ENCODE data around the gene MAPK1. TPM values are rescaled to one million over a fixed set of nuclear protein-coding genes. Genes with fewer than 3 reads are reported as not detected.
"Not testable (repeated sequence)": the region's sequence is repeated elsewhere in the genome, so short reads cannot be mapped to it uniquely, and the experiment has no call there.

Gene MAPK1
- total RNA-seq, 1 donor = 74.2 TPM

DNA sequence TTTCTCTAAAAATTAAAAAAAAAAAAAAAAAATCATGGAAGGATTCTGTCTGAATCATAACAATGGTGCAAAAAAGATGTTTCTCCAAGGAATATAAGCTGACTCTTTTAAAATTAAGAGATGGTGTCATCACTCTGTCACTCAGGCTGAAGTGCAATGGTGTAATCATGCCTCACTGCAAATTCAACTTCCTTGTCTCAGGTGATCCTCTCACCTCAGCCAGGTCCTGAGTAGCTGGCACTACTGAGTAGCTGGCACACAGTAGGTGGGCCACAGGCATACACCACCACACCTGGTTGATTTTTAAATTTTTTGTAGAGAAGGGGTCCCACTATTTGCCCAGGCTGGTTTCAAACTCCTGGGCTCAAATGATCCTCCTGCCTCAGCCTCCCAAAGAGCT is 77.1 kb downstream of the MAPK1 start:
- TF ChIP-seq CTCF (IDR thresholded peaks at IDR 0.05; ENCODE audit: insufficient read depth, low read length) = no peak
- no peak for DNase-seq (ENCODE audit: low read depth)
- no peak overlapping the region for H3K4me3 ChIP-seq (ENCODE audit: low read depth, low read length)

- not testable (repeated sequence) for H3K4me3 ChIP-seq (ENCODE audit: low read depth, low read length); DNase-seq (ENCODE audit: low read depth)
Observed at GRCh38 chr22:21787565-21787964, 79.9 kb downstream of the MAPK1 start.

GRCh38 chr22:21780259-21780658 is 87.2 kb downstream of the MAPK1 start:
- TF ChIP-seq CTCF (IDR thresholded peaks at IDR 0.05; ENCODE audit: insufficient read depth, low read length) = no peak
- DNase-seq (ENCODE audit: low read depth) = no peak

DNA sequence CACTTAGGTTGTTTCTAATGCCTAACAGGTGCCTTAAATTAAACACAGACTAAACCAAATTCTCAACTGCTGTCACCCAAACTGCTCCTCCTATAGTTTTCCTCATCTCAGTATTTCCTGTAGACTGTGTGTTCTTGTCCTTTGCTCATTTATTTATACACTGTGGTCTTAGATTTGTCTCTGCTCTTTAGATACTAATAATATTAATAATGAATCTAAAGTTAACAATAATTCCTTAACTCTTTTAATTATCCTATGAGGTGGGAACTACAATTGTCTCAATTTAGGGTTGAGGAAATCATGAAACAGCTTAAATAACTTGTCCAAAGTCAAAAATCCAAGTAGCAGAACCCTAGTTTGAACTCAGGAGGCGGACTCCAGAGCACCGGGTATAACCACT is 88.0 kb downstream of the MAPK1 start:
- H3K4me3 ChIP-seq (ENCODE audit: low read depth, low read length) = no peak overlapping the region
- TF ChIP-seq CTCF (IDR thresholded peaks at IDR 0.05; ENCODE audit: insufficient read depth, low read length) = no peak
- no peak for DNase-seq (ENCODE audit: low read depth)

More at GRCh38 chr22:21780259-21780658, 87.2 kb downstream of the MAPK1 start:
- no peak overlapping the region for H3K4me3 ChIP-seq (ENCODE audit: low read depth, low read length)

DNA sequence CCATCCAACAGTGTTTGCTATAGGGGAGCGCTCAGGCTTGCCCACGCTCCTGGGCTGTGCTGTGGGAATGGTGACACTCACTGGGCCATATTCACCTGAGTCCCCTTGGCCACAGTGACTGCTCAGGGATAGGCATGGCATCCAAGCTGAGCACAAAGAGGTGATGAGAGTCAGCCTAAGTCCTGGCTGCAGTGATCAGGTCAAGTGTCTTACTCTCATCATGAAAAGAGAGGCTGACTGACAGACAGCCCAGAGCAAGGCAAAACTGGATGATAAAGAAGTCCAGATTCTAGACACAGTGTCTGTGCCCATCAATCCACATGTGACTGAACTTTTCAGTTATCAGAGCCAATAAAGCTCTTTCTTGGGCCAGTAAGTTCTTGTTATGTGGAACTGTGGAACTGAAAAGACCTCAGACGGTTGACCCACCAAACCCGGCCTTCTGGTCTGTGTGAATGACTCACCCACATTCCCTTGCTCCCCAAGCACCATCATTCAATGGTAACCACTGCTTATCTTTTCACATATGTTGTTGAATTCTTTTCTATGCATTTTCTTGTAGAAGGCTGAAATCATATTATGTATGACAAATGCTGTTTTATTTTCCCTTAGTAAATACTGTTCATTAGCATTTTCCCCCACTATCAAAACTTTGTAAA is 88.6 kb downstream of the MAPK1 start:
- peak; percentile 74 for DNase-seq (ENCODE audit: low read depth)
- no peak overlapping the region for H3K4me3 ChIP-seq (ENCODE audit: low read depth, low read length)
- TF ChIP-seq CTCF (IDR thresholded peaks at IDR 0.05; ENCODE audit: insufficient read depth, low read length) = no peak

GRCh38 chr22:21771631-21771976 is 95.8 kb downstream of the MAPK1 start:
- no peak overlapping the region for H3K4me3 ChIP-seq (ENCODE audit: low read depth, low read length)
- no peak for TF ChIP-seq CTCF (IDR thresholded peaks at IDR 0.05; ENCODE audit: insufficient read depth, low read length)
- DNase-seq (ENCODE audit: low read depth) = no peak

DNA sequence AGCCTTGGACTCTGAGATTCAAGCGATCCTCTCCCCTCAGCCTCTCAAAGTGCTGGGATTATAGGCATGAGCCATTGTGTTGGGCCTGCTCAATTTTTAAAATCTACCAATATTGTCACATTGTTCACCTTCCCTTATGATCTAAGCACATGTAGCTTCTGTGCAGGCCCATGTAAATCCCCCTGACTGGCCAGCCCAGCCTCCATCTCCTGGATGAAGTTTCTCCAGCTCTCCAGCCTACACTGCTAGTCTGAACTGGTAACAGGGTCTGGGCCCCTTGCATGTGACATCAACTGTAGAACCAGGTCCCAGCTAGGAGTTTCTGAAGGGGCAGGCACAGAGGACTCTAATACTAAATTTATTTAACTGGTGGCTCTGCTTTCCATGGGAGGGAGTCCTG is 99.0 kb downstream of the MAPK1 start:
- TF ChIP-seq CTCF (IDR thresholded peaks at IDR 0.05; ENCODE audit: insufficient read depth, low read length) = no peak
- no peak overlapping the region for H3K4me3 ChIP-seq (ENCODE audit: low read depth, low read length)
- DNase-seq (ENCODE audit: low read depth) = no peak

Data from fibroblast of the aortic adventitia (primary cell).